Measurements from ENCODE around the gene GPR25. TPM values are rescaled to one million over a fixed set of nuclear protein-coding genes. Genes with fewer than 3 reads are reported as not detected.

Gene GPR25, protein sequence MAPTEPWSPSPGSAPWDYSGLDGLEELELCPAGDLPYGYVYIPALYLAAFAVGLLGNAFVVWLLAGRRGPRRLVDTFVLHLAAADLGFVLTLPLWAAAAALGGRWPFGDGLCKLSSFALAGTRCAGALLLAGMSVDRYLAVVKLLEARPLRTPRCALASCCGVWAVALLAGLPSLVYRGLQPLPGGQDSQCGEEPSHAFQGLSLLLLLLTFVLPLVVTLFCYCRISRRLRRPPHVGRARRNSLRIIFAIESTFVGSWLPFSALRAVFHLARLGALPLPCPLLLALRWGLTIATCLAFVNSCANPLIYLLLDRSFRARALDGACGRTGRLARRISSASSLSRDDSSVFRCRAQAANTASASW
- total RNA-seq (under 1 TPM; 0.18 to 0.44 TPM), polyA plus RNA-seq (34.0 TPM)

DNA sequence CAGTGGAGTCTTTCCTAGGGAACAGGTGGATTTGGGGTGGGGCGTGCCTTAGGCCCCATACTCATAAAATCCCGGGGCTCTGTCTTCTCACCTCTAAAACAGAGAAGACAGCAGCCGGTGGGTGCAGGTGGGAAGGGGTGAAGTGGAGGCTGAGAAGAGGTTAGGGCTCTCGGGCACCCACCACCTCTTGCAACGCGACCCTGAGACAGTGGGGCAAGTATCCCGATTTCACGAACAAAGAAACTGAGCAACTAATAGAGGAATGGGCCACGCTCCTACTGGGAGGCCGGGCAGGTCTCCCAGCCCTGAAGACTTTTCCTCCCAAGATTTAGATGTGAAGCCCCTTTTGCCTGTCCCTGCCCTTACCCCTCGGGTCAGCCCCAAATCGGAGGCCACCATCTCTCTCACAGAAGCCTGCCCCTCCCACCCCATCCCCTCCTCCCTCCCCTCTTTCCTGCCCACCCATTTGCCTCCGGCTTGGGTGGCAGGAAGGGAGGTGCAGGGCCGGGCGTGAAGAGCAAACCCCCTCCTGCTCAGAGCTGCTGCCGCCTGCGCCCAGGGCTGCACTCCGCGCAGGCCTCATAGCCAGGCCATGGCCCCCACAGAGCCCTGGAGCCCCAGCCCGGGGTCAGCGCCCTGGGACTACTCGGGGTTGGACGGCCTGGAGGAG lies at the start of gene GPR25:
Gene GPR25 (plus strand): TSS at position 536 of the 670 bp plus-strand sequence. CDS start 57 bp downstream, at position 593.
- H3K27me3 Mint-ChIP-seq = peaks cover 14 to 17% of the 10 kb centered on the region in 2 donors
- H3K9me3 Mint-ChIP-seq = no peaks in the 10 kb centered on the region
- H3K36me3 Mint-ChIP-seq = no peaks in the 10 kb centered on the region
- peaks cover 54 to 64% (median 60%) of the 10 kb centered on the region in 3 donors for H3K4me1 Mint-ChIP-seq
- H3K4me3 Mint-ChIP-seq = peak within 1 kb of the TSS; percentile 9 to 83 (median 65)
- DNase-seq = no peak
- H3K4me3 ChIP-seq (ENCODE audit: low read length) = no peak within 1 kb of the TSS
- peak within 1 kb of the TSS in 7 of 8 donors; percentile 33 to 96 (median 91) for H3K27ac Mint-ChIP-seq
- ChIA-PET CTCF (no interaction called here), POLR2A (no interaction called here)
- no peaks in the 10 kb centered on the region for H3K9me3 ChIP-seq (ENCODE audit: low read length)
- no peak within 1 kb of the TSS for H3K27ac ChIP-seq (ENCODE audit: low read depth, low read length)
- peaks cover 28% of the 10 kb centered on the region for H3K4me1 ChIP-seq (ENCODE audit: insufficient read depth, low read length)
- H3K36me3 ChIP-seq (ENCODE audit: insufficient read depth, low read length) = no peaks in the 10 kb centered on the region
- H3K27me3 ChIP-seq (ENCODE audit: insufficient read depth, low read length, poor library complexity, severe bottlenecking) = peaks cover 9% of the 10 kb centered on the region

DNA sequence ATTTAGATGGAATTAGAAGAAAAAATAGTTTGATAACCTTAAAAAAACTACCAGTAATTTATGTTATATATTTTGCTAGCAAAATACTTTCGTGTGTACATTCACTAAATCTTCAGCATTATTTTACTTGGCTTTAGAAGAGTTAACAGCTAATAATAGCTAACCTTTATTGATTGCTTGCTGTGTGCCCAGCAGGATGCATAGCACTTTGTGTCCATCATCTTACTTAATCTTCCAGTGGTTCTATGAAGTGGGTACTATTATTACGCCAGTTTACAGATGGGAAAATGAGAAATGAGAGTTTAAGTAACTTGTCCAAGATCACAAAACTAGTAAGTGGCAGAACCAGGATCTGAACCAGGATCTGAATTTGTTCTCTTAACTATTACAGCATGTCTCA lies 41.7 kb upstream of the GPR25 start:
- peaks cover 3 to 5% (median 4%) of the 10 kb centered on the region in 3 donors for H3K4me1 Mint-ChIP-seq
- ChIA-PET POLR2A (no interaction called here), CTCF (no interaction called here)
- peaks cover 0 to 1% (median 0%) of the 10 kb centered on the region in 3 donors for H3K36me3 Mint-ChIP-seq
- Histone ChIP-seq H3K27ac (ENCODE audit: low read depth, low read length) (no peak overlapping the region), H3K4me1 (ENCODE audit: insufficient read depth, low read length) (no peaks in the 10 kb centered on the region), H3K4me3 (ENCODE audit: low read length) (no peak overlapping the region), H3K9me3 (ENCODE audit: low read length) (no peaks in the 10 kb centered on the region), H3K36me3 (ENCODE audit: insufficient read depth, low read length) (no peaks in the 10 kb centered on the region), H3K27me3 (ENCODE audit: insufficient read depth, low read length, poor library complexity, severe bottlenecking) (no peaks in the 10 kb centered on the region)
- no peak overlapping the region for H3K4me3 Mint-ChIP-seq
- H3K27me3 Mint-ChIP-seq = peaks cover 0 to 13% of the 10 kb centered on the region in 2 donors
- no peaks in the 10 kb centered on the region for H3K9me3 Mint-ChIP-seq
- no peak overlapping the region for H3K27ac Mint-ChIP-seq
- DNase-seq = no peak

DNA sequence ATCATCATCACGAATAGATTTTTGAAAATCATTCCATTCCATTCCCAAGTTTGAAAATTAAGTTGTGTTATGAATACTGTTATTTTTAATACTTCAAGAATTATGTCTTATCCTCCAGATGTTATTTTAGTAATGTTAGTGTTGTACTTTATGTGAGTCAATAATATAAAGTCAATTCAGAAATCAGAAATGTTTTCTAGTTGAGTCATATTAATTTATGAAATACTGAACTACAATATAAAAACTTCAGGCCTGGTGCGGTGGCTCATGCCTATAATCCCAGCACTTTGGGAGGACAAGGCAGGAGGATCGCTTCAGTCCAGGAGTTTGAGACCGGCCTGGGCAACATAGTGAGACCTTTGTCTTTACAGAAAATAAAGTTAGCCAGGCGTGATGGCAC lies 38.4 kb upstream of the GPR25 start:
- Histone ChIP-seq H3K9me3 (ENCODE audit: low read length) (no peaks in the 10 kb centered on the region), H3K36me3 (ENCODE audit: insufficient read depth, low read length) (no peaks in the 10 kb centered on the region), H3K4me3 (ENCODE audit: low read length) (no peak overlapping the region), H3K27me3 (ENCODE audit: insufficient read depth, low read length, poor library complexity, severe bottlenecking) (no peaks in the 10 kb centered on the region), H3K4me1 (ENCODE audit: insufficient read depth, low read length) (no peaks in the 10 kb centered on the region), H3K27ac (ENCODE audit: low read depth, low read length) (no peak overlapping the region)
- POLR2A ChIA-PET = no interaction called here
- H3K27me3 Mint-ChIP-seq = peaks cover 0 to 7% of the 10 kb centered on the region in 2 donors
- peaks cover 0 to 1% (median 0%) of the 10 kb centered on the region in 3 donors for H3K36me3 Mint-ChIP-seq
- no peaks in the 10 kb centered on the region for H3K4me1 Mint-ChIP-seq
- CTCF ChIA-PET = no interaction called here
- no peaks in the 10 kb centered on the region for H3K9me3 Mint-ChIP-seq
- H3K4me3 Mint-ChIP-seq = no peak overlapping the region
- no peak for DNase-seq
- no peak overlapping the region for H3K27ac Mint-ChIP-seq

DNA sequence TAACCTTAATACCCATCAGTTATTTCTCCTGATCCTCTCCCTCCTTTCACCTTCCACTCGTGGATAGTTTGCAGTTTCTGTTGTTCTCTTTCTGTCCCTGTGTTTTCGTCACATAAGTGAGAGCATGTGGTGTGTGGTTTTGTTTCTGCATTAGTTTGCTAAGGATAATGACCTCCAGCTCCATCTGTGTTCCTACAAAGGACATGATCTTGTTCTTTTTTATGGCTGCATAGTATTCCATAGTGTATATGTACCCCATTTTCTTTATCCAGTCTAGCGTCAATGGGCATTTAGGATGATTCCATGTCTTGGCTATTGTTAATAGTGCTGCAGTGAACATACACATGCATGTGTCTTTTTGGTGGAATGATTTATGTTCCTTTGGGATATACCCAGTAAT lies 36.6 kb upstream of the GPR25 start:
- H3K36me3 Mint-ChIP-seq = peaks cover 0 to 1% (median 0%) of the 10 kb centered on the region in 3 donors
- peaks cover 0 to 4% of the 10 kb centered on the region in 2 donors for H3K27me3 Mint-ChIP-seq
- no peak for DNase-seq
- H3K36me3 ChIP-seq (ENCODE audit: insufficient read depth, low read length) = no peaks in the 10 kb centered on the region
- no peaks in the 10 kb centered on the region for H3K27me3 ChIP-seq (ENCODE audit: insufficient read depth, low read length, poor library complexity, severe bottlenecking)
- ChIA-PET POLR2A (no interaction called here), CTCF (no interaction called here)
- no peak overlapping the region for H3K27ac Mint-ChIP-seq
- H3K27ac ChIP-seq (ENCODE audit: low read depth, low read length) = no peak overlapping the region
- H3K4me1 ChIP-seq (ENCODE audit: insufficient read depth, low read length) = no peaks in the 10 kb centered on the region
- H3K4me3 ChIP-seq (ENCODE audit: low read length) = no peak overlapping the region
- H3K4me1 Mint-ChIP-seq = no peaks in the 10 kb centered on the region
- H3K4me3 Mint-ChIP-seq = no peak overlapping the region
- H3K9me3 Mint-ChIP-seq = no peaks in the 10 kb centered on the region
- no peaks in the 10 kb centered on the region for H3K9me3 ChIP-seq (ENCODE audit: low read length)

DNA sequence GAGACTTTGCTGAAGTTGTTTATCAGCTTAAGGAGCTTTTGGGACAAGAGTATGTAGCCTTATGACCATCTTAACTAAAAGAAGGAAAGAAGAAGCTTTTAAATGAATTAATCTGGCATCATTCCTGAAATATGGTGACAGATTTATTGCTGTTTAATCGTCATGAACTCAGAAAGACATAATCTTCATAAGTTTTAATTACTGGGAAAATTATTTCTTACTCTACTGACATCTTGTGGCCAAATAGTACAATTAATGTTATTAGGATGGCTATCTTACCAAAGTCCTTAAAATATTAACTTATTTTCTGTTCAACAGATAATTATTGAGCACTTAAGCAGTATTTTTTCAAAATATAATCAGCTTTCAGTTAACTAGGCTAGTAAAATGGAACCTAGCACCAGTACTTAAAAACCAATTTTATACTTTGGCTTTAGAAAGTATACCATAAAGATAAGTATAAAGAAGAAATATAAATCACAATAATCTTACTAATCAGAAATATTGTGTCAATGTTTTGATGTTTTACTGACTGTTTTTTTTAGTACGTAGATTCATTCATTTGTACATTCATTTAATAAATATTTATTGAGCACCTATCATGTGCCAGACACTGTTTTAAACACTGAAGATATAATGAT lies 34.7 kb upstream of the GPR25 start:
- H3K36me3 Mint-ChIP-seq = peaks cover 0 to 1% (median 0%) of the 10 kb centered on the region in 3 donors
- H3K27me3 Mint-ChIP-seq = no peaks in the 10 kb centered on the region
- DNase-seq = no peak
- H3K27ac Mint-ChIP-seq = no peak overlapping the region
- H3K9me3 Mint-ChIP-seq = no peaks in the 10 kb centered on the region
- Histone ChIP-seq H3K4me1 (ENCODE audit: insufficient read depth, low read length) (no peaks in the 10 kb centered on the region), H3K36me3 (ENCODE audit: insufficient read depth, low read length) (no peaks in the 10 kb centered on the region), H3K9me3 (ENCODE audit: low read length) (no peaks in the 10 kb centered on the region), H3K27ac (ENCODE audit: low read depth, low read length) (no peak overlapping the region), H3K4me3 (ENCODE audit: low read length) (no peak overlapping the region), H3K27me3 (ENCODE audit: insufficient read depth, low read length, poor library complexity, severe bottlenecking) (no peaks in the 10 kb centered on the region)
- no peaks in the 10 kb centered on the region for H3K4me1 Mint-ChIP-seq
- ChIA-PET CTCF (interaction anchor here (1.3 to 1.6 kb wide), 2 partner anchors 67 to 279 kb away, joined by 3 read pairs; no protein-coding TSS in a partner anchor), POLR2A (no interaction called here)
- no peak overlapping the region for H3K4me3 Mint-ChIP-seq

DNA sequence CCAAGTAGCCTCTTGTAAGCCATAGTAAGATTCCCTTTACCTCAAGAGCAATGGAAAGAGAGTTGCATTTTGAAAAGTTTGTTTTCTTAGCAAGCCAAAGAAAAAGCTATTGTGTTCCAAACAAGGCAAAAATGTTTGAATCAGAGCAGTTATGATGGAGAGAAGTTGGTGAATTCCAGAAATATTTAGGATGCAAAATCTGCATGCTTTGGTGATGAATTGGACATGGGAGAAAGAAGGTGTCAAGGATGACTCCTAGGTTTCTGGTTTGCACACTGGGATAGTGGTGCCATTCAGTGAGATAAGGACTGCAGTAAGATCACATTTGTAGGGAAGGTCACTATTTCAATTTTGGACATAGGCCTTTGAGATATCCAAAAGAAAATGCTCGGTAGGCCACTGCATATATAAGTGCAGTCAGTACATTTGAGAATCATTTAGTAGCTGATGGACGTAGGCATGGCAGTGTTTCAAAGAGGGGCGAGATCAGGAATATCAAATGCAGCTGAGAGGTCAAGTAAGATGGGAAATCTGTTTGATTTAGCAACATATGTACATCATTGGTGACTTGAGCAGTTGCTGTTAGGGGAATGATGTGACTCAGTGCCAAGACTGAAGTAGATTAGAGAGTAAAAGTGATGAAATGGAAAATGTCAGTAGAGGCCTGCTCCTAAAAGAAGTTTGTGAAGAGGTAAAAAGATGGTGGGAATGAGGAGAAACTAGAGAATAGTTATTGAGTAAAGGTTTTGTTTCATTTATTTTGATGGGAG lies 33.9 kb upstream of the GPR25 start:
- Mint-ChIP-seq H3K9me3 (no peaks in the 10 kb centered on the region), H3K4me3 (no peak overlapping the region), H3K36me3 (no peaks in the 10 kb centered on the region), H3K27ac (peak overlapping the region in 1 of 8 donors; percentile 12), H3K4me1 (no peaks in the 10 kb centered on the region), H3K27me3 (no peaks in the 10 kb centered on the region)
- Histone ChIP-seq H3K4me1 (ENCODE audit: insufficient read depth, low read length) (no peaks in the 10 kb centered on the region), H3K36me3 (ENCODE audit: insufficient read depth, low read length) (no peaks in the 10 kb centered on the region), H3K9me3 (ENCODE audit: low read length) (no peaks in the 10 kb centered on the region), H3K27me3 (ENCODE audit: insufficient read depth, low read length, poor library complexity, severe bottlenecking) (no peaks in the 10 kb centered on the region), H3K4me3 (ENCODE audit: low read length) (no peak overlapping the region), H3K27ac (ENCODE audit: low read depth, low read length) (no peak overlapping the region)
- CTCF ChIA-PET = interaction anchor here (1.6 kb wide), 1 partner anchor 280 kb away, joined by 3 read pairs; no protein-coding TSS in a partner anchor
- POLR2A ChIA-PET = interaction anchor here (0.6 kb wide), 1 partner anchor 93 kb away, joined by 3 read pairs; no protein-coding TSS in a partner anchor
- no peak for DNase-seq

DNA sequence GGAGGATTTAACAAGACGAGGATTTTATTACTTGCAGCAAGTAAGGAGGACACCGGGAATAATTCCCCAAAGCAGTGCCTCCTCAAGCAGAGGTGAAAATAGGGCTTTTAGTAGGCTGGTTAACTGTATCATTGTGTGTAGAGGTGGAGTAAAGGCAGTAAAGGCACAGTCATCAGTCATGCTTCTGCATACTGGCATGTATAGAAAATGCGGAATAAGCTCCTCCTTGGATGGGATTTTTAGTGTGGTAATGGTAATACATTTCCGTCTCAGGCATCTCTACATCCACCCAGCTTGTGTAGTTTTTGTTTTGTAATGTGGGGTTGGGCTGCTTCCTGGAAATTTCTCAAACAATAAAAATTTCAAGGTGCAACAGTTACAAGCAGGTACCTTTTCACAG lies 27.4 kb upstream of the GPR25 start:
- no peak for DNase-seq
- peaks cover 0 to 4% (median 0%) of the 10 kb centered on the region in 3 donors for H3K36me3 Mint-ChIP-seq
- no peak overlapping the region for H3K27ac ChIP-seq (ENCODE audit: low read depth, low read length)
- H3K4me1 Mint-ChIP-seq = peaks cover 0 to 4% (median 4%) of the 10 kb centered on the region in 3 donors
- H3K4me1 ChIP-seq (ENCODE audit: insufficient read depth, low read length) = no peaks in the 10 kb centered on the region
- peaks cover 3 to 4% of the 10 kb centered on the region in 2 donors for H3K27me3 Mint-ChIP-seq
- H3K27ac Mint-ChIP-seq = no peak overlapping the region
- ChIA-PET CTCF (interaction anchor here (1.4 kb wide), 1 partner anchor 12 kb away, joined by 3 read pairs; no protein-coding TSS in a partner anchor), POLR2A (interaction anchor here (0.6 kb wide), 2 partner anchors 17 to 93 kb away, joined by 4 to 5 read pairs; no protein-coding TSS in a partner anchor)
- no peaks in the 10 kb centered on the region for H3K36me3 ChIP-seq (ENCODE audit: insufficient read depth, low read length)
- no peaks in the 10 kb centered on the region for H3K9me3 ChIP-seq (ENCODE audit: low read length)
- H3K27me3 ChIP-seq (ENCODE audit: insufficient read depth, low read length, poor library complexity, severe bottlenecking) = no peaks in the 10 kb centered on the region
- H3K4me3 ChIP-seq (ENCODE audit: low read length) = no peak overlapping the region
- H3K9me3 Mint-ChIP-seq = no peaks in the 10 kb centered on the region
- no peak overlapping the region for H3K4me3 Mint-ChIP-seq

Measured in CD8-positive, alpha-beta memory T cell (primary cell).